HCT116 (cell line): ENCODE measurements around the gene PRR9.

Experiments used
- CEBPB ChIP-seq: IDR thresholded peaks from 2 replicates; pipeline ENCODE4 v1.6.1; 2012; ENCODE audit warnings: low read depth
- ELF1 ChIP-seq: IDR thresholded peaks from 2 replicates; pipeline ENCODE4 v1.6.1; 2012; ENCODE audit warnings: low read depth, borderline replicate concordance
- EZH2 ChIP-seq: fragments of 200-600 bp; sonication (generic); IDR thresholded peaks from 2 replicates; pipeline ENCODE4 v1.6.1; 2017; ENCODE audit warnings: antibody characterized with exemption, mixed run types
- EZH2phosphoT487 ChIP-seq: fragments of 200-600 bp; IDR thresholded peaks from 2 replicates; pipeline ENCODE4 v1.6.1; 2018; ENCODE audit warnings: antibody characterized with exemption, borderline replicate concordance
- JUND ChIP-seq: IDR thresholded peaks from 2 replicates; pipeline ENCODE4 v1.6.1; 2012
- POLR2A ChIP-seq: IDR thresholded peaks from 2 replicates; pipeline ENCODE4 v1.7.0; 2011; ENCODE audit warnings: borderline replicate concordance; ENCODE audit not compliant: insufficient read depth, insufficient read length; ENCODE audit errors: extremely low read depth
- RAD21 ChIP-seq: IDR thresholded peaks from 2 replicates; pipeline ENCODE4 v1.6.1; 2012; ENCODE audit warnings: low read depth, mild to moderate bottlenecking
- SP1 ChIP-seq: IDR thresholded peaks from 2 replicates; pipeline ENCODE4 v1.6.1; 2012; ENCODE audit warnings: low read depth
- TCF7L2 ChIP-seq: IDR thresholded peaks from 2 replicates; pipeline ENCODE4 v1.7.0; 2011; ENCODE audit warnings: borderline replicate concordance, inconsistent platforms; ENCODE audit not compliant: insufficient read depth, insufficient read length; ENCODE audit errors: extremely low read depth
- YY1 ChIP-seq: IDR thresholded peaks from 2 replicates; pipeline ENCODE4 v1.6.1; 2011; ENCODE audit warnings: low read length, low read depth, moderate library complexity, mild to moderate bottlenecking; ENCODE audit not compliant: insufficient replicate concordance; ENCODE audit errors: extremely low read depth
- TF ChIP-seq, protein P1 (sequence below), 3 experiments: fragments of 200-600 bp in 1 of 3; sonication (generic) in 1 of 3; IDR thresholded peaks in 2 of 3; conservative IDR thresholded peaks in 1 of 3; 2 replicates each; pipeline ENCODE4 v1.5.1; 2012 to 2017; ENCODE audit warnings: low read depth in 2 of 3, low read length in 2 of 3, antibody characterized with exemption in 1 of 3, borderline replicate concordance in 1 of 3, control low read depth in 1 of 3, mild to moderate bottlenecking in 1 of 3, mixed read lengths in 1 of 3, mixed run types in 1 of 3, moderate library complexity in 1 of 3; ENCODE audit not compliant: insufficient read depth in 1 of 3
- TF ChIP-seq, protein P2 (sequence below): IDR thresholded peaks from 2 replicates; pipeline ENCODE4 v1.6.1; 2011; ENCODE audit warnings: mild to moderate bottlenecking, low read length, moderate library complexity; ENCODE audit not compliant: insufficient replicate concordance; ENCODE audit errors: extremely low read depth
- TF ChIP-seq, protein P3 (sequence below): IDR thresholded peaks from 2 replicates; pipeline ENCODE4 v1.6.1; 2012; ENCODE audit warnings: low read depth

DNA sequence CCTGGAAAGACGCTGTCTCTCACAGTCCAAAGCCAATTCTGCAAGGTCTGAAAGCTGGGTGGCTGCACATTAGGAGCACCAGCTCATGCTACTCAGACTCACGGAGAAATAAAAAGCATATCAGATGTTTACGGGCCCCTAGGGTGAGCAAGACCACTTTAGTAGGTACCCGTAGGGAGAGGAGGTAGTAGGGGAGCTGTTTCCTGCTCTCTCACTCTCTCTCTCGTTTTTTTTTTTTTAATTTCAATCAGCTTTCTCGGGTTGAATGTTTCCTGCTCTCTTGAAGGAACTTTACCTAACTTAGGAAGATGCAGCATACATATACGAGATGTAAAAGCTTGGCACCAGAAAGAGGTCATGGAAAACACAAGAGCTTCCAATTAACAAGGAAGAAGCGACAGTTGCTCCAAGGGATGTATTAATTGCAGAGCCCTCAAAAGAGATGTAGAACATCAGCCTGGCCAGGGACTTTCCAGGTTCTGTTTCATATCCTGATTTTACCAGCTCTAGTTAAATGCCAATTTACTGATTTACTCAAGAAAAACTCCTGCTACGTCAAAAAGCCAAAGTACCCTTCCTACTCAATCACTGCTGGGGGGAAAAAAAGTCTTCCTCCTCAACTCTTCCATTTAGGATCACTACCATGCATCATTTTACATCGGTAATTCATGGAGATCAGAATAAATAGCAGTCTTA, 45.2 kb downstream of the PRR9 start:
- TF ChIP-seq SP1 (no peak), POLR2A (no peak), YY1 (no peak), RAD21 (no peak), JUND (no peak), ELF1 (no peak), EZH2 (no peak), TCF7L2 (no peak), EZH2phosphoT487 (no peak), CEBPB (no peak)
- TF ChIP-seq, protein P1, sequence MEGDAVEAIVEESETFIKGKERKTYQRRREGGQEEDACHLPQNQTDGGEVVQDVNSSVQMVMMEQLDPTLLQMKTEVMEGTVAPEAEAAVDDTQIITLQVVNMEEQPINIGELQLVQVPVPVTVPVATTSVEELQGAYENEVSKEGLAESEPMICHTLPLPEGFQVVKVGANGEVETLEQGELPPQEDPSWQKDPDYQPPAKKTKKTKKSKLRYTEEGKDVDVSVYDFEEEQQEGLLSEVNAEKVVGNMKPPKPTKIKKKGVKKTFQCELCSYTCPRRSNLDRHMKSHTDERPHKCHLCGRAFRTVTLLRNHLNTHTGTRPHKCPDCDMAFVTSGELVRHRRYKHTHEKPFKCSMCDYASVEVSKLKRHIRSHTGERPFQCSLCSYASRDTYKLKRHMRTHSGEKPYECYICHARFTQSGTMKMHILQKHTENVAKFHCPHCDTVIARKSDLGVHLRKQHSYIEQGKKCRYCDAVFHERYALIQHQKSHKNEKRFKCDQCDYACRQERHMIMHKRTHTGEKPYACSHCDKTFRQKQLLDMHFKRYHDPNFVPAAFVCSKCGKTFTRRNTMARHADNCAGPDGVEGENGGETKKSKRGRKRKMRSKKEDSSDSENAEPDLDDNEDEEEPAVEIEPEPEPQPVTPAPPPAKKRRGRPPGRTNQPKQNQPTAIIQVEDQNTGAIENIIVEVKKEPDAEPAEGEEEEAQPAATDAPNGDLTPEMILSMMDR (IDR thresholded peaks at IDR 0.05 in 2 of 3, conservative IDR thresholded peaks at IDR 0.05 in 1 of 3; ENCODE audit: borderline replicate concordance in 1 of 3, insufficient read depth in 1 of 3, low read depth in 2 of 3, low read length in 2 of 3) = no peak
- TF ChIP-seq, protein P2, sequence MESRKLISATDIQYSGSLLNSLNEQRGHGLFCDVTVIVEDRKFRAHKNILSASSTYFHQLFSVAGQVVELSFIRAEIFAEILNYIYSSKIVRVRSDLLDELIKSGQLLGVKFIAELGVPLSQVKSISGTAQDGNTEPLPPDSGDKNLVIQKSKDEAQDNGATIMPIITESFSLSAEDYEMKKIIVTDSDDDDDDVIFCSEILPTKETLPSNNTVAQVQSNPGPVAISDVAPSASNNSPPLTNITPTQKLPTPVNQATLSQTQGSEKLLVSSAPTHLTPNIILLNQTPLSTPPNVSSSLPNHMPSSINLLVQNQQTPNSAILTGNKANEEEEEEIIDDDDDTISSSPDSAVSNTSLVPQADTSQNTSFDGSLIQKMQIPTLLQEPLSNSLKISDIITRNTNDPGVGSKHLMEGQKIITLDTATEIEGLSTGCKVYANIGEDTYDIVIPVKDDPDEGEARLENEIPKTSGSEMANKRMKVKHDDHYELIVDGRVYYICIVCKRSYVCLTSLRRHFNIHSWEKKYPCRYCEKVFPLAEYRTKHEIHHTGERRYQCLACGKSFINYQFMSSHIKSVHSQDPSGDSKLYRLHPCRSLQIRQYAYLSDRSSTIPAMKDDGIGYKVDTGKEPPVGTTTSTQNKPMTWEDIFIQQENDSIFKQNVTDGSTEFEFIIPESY = no peak
- TF ChIP-seq, protein P3, sequence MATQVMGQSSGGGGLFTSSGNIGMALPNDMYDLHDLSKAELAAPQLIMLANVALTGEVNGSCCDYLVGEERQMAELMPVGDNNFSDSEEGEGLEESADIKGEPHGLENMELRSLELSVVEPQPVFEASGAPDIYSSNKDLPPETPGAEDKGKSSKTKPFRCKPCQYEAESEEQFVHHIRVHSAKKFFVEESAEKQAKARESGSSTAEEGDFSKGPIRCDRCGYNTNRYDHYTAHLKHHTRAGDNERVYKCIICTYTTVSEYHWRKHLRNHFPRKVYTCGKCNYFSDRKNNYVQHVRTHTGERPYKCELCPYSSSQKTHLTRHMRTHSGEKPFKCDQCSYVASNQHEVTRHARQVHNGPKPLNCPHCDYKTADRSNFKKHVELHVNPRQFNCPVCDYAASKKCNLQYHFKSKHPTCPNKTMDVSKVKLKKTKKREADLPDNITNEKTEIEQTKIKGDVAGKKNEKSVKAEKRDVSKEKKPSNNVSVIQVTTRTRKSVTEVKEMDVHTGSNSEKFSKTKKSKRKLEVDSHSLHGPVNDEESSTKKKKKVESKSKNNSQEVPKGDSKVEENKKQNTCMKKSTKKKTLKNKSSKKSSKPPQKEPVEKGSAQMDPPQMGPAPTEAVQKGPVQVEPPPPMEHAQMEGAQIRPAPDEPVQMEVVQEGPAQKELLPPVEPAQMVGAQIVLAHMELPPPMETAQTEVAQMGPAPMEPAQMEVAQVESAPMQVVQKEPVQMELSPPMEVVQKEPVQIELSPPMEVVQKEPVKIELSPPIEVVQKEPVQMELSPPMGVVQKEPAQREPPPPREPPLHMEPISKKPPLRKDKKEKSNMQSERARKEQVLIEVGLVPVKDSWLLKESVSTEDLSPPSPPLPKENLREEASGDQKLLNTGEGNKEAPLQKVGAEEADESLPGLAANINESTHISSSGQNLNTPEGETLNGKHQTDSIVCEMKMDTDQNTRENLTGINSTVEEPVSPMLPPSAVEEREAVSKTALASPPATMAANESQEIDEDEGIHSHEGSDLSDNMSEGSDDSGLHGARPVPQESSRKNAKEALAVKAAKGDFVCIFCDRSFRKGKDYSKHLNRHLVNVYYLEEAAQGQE = no peak
